Measurements from ENCODE around the gene CDH23.
"Not testable (repeated sequence)": the region's sequence is repeated elsewhere in the genome, so short reads cannot be mapped to it uniquely, and the experiment has no call there.

CDH23 gene

GRCh38 chr10:71850021-71850742, 453.5 kb downstream of the CDH23 start:
- DNase-seq, result no peak
- in situ Hi-C loops (cut with HindIII; ENCODE audit: low pct_ligation_motif_present, low pct_unique_long_range_greater_than_20kb, low sequenced_read_pairs), result no loop called here

- in situ Hi-C loops (cut with HindIII; ENCODE audit: low pct_ligation_motif_present, low pct_unique_long_range_greater_than_20kb, low sequenced_read_pairs), result no loop called here
- peak; percentile 99 for DNase-seq
These were observed 454.2 kb downstream of the CDH23 start, which contains the start of gene PSAP for GRCh38 chr10:71850743-71851464. Gene PSAP (minus strand): TSS chr10:71851251. CDS start chr10:71851221, 30 bp downstream.

GRCh38 chr10:71851465-71852095, 454.9 kb downstream of the CDH23 start:
- DNase-seq; in situ Hi-C loops (cut with HindIII; ENCODE audit: low pct_ligation_motif_present, low pct_unique_long_range_greater_than_20kb, low sequenced_read_pairs): not testable (repeated sequence)

- in situ Hi-C loops (cut with HindIII; ENCODE audit: low pct_ligation_motif_present, low pct_unique_long_range_greater_than_20kb, low sequenced_read_pairs), result no loop called here
- DNase-seq, result no peak
These were observed 455.7 kb downstream of the CDH23 start for GRCh38 chr10:71852355-71852937.

- in situ Hi-C loops (cut with HindIII; ENCODE audit: low pct_ligation_motif_present, low pct_unique_long_range_greater_than_20kb, low sequenced_read_pairs), result no loop called here
- DNase-seq, result no peak
These were observed 457.3 kb downstream of the CDH23 start for GRCh38 chr10:71854031-71854430.

- in situ Hi-C loops (cut with HindIII; ENCODE audit: low pct_ligation_motif_present, low pct_unique_long_range_greater_than_20kb, low sequenced_read_pairs), result no loop called here
- no peak for DNase-seq
These were observed 459.9 kb downstream of the CDH23 start for GRCh38 chr10:71856619-71857018.

- in situ Hi-C loops (cut with HindIII; ENCODE audit: low pct_ligation_motif_present, low pct_unique_long_range_greater_than_20kb, low sequenced_read_pairs), result no loop called here
- DNase-seq, result no peak
These were observed 461.5 kb downstream of the CDH23 start for GRCh38 chr10:71857934-71858890.

GRCh38 chr10:71860243-71861029, 463.7 kb downstream of the CDH23 start:
- DNase-seq, result peak; percentile 99
- in situ Hi-C loops (cut with HindIII; ENCODE audit: low pct_ligation_motif_present, low pct_unique_long_range_greater_than_20kb, low sequenced_read_pairs), result no loop called here

GRCh38 chr10:71863203-71863602, 466.5 kb downstream of the CDH23 start:
- in situ Hi-C loops (cut with HindIII; ENCODE audit: low pct_ligation_motif_present, low pct_unique_long_range_greater_than_20kb, low sequenced_read_pairs), result no loop called here
- no peak for DNase-seq

- peak; percentile 67 for DNase-seq
- in situ Hi-C loops (cut with HindIII; ENCODE audit: low pct_ligation_motif_present, low pct_unique_long_range_greater_than_20kb, low sequenced_read_pairs), result no loop called here
These were observed 468.2 kb downstream of the CDH23 start for GRCh38 chr10:71864911-71865361.

Data from ACHN (cell line).